GM12891 (cell line): ENCODE measurements around the gene PABPN1.

Experiments used
- DNase-seq: peaks from one replicate; pipeline ENCODE4 v3.0.0; 2011; ENCODE audit warnings: low spot score; ENCODE audit not compliant: insufficient read length
- FAIRE-seq: peaks from 2 replicates; lab custom pipeline; 2011; peaks lifted over from hg19 to GRCh38; lab: Jason Lieb, UNC
- PAX5 ChIP-seq: IDR thresholded peaks from 2 replicates; pipeline ENCODE4 v1.6.1; 2011; ENCODE audit warnings: low read length, moderate library complexity, mild to moderate bottlenecking; ENCODE audit not compliant: insufficient read depth, severe bottlenecking
- POLR2A ChIP-seq: IDR thresholded peaks from 2 replicates; pipeline ENCODE4 v1.6.1; 2011; ENCODE audit warnings: low read depth, low read length, control low read depth
- POLR2AphosphoS5 ChIP-seq: IDR thresholded peaks from 2 replicates; pipeline ENCODE4 v1.6.1; 2011; ENCODE audit warnings: low read depth, low read length, control low read depth
- POU2F2 ChIP-seq: IDR thresholded peaks from 2 replicates; pipeline ENCODE4 v1.6.1; 2011; ENCODE audit warnings: low read depth, mild to moderate bottlenecking, control low read depth, low read length, moderate library complexity
- SPI1 ChIP-seq: IDR thresholded peaks from 2 replicates; pipeline ENCODE4 v1.6.1; 2011; ENCODE audit warnings: low read depth, low read length, control low read depth
- TAF1 ChIP-seq: IDR thresholded peaks from 2 replicates; pipeline ENCODE4 v1.6.1; 2011; ENCODE audit warnings: low read depth, low read length, control low read depth

PABPN1 gene

GRCh38 chr14:23301288-23301968 lies 19.8 kb upstream of the PABPN1 start:
- TF ChIP-seq POU2F2 (no peak), PAX5 (peak; percentile 59), TAF1 (peak; percentile 61; the same call in 1 of the 2 replicates)
- DNase-seq: peak; percentile 96
- peak; percentile 97 for FAIRE-seq

- DNase-seq (no peak), FAIRE-seq (no peak)
- TF ChIP-seq POU2F2: no peak
- TF ChIP-seq PAX5: no peak
- peak; percentile 44; the same call in 1 of the 2 replicates for TF ChIP-seq TAF1
- no peak for TF ChIP-seq SPI1
- TF ChIP-seq POLR2A: peak; percentile 82
- no peak for TF ChIP-seq POLR2AphosphoS5
Observed at GRCh38 chr14:23301969-23302289, 19.3 kb upstream of the PABPN1 start.

- peak; percentile 64 for DNase-seq
- peak; percentile 72 for FAIRE-seq
- TF ChIP-seq POLR2AphosphoS5: peak; percentile 83
- TF ChIP-seq SPI1: no peak
- peak; percentile 79 for TF ChIP-seq POLR2A
- TF ChIP-seq POU2F2: peak; percentile 51; the same call in 1 of the 2 replicates
- TF ChIP-seq PAX5: no peak
- TF ChIP-seq TAF1: peak; percentile 64; the same call in 1 of the 2 replicates
Observed at GRCh38 chr14:23302290-23303225, 18.7 kb upstream of the PABPN1 start, which contains the start of gene PPP1R3E. PPP1R3E (minus strand) TSS chr14:23302859; CDS start chr14:23302576, 283 bp downstream.

DNA sequence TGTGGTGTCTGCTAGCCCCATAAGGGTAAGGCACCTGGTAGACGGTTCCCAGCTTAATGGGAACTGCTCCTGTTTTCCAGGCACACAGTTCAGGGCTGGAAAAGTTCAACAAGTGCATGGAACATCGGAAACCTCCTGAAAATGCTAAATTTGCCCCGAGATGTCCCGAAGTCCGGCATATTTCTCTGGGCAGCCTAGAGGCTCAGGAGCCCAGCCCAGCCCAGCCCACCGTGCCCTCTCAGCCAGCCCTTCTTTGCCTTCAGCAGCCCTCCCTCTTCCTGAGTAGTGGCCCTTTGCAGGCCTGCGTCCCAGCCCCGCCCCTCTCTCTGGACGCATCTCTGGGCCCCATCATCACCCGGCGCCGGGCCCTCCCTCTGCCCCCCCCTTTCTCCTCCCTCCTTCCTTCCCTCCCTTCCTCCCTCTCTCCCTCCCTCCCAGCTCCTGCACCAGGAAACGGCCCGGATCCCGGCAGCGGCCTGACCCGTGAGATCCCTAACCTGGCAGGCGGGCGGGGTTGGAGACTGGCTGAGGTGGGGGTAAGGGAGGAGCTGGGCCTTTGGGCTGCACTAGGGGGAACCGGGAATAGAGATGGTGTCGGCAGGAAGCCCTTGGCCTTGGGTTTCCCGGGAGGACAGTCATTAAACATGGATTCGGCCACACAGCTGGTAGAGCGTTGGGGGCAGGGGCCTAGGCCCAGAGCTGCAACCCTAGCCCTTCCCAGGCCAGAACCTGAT lies 14.7 kb upstream of the PABPN1 start, which contains the start of gene BCL2L2:
Gene BCL2L2 (plus strand): TSS at position 422 of the 734 bp plus-strand sequence. CDS start 935 bp downstream, outside the sequence.
- DNase-seq (peak; percentile 69), FAIRE-seq (peak; percentile 60)
- no peak; the same call in 1 of the 2 replicates for TF ChIP-seq TAF1
- TF ChIP-seq POLR2A: peak; percentile 73
- TF ChIP-seq POU2F2: 0 out of 2 replicates have a peak, but pooled peaks have one; percentile 19
- peak; percentile 75 for TF ChIP-seq POLR2AphosphoS5

- DNase-seq (no peak), FAIRE-seq (no peak)
- no peak for TF ChIP-seq PAX5
- TF ChIP-seq POLR2AphosphoS5: no peak
- no peak for TF ChIP-seq TAF1
- no peak for TF ChIP-seq POLR2A
- TF ChIP-seq POU2F2: no peak
- TF ChIP-seq SPI1: no peak
Observed at GRCh38 chr14:23307146-23307530, 14.1 kb upstream of the PABPN1 start.

- TF ChIP-seq POU2F2 (no peak), POLR2A (no peak)
- DNase-seq (no peak), FAIRE-seq (no peak)
Observed at GRCh38 chr14:23307687-23308644, 13.3 kb upstream of the PABPN1 start.

GRCh38 chr14:23308721-23309445 lies 12.4 kb upstream of the PABPN1 start:
- DNase-seq: no peak
- no peak for TF ChIP-seq POLR2A
- no peak for TF ChIP-seq POLR2AphosphoS5
- TF ChIP-seq TAF1: no peak
- no peak for TF ChIP-seq POU2F2
- no peak for TF ChIP-seq SPI1
- TF ChIP-seq PAX5: no peak
- no peak for FAIRE-seq

- no peak for DNase-seq
- FAIRE-seq: no peak
- TF ChIP-seq POLR2AphosphoS5 (no peak), POU2F2 (no peak), SPI1 (no peak), TAF1 (no peak), PAX5 (no peak), POLR2A (no peak)
Observed at GRCh38 chr14:23310546-23310945, 10.7 kb upstream of the PABPN1 start.
